HG03064 (cell line): ENCODE measurements around the gene NUP93.

ENCODE experiments used
- ATAC-seq: cut with Tn5 transposase; IDR thresholded peaks from one replicate; pipeline ENCODE4 v1.9.1; 2021; ENCODE audit warnings: low read depth; ENCODE audit not compliant: unreplicated experiment

The NUP93 gene

GRCh38 chr16:56841659-56842058, 111.7 kb downstream of the NUP93 start:
- no peak for ATAC-seq

DNA sequence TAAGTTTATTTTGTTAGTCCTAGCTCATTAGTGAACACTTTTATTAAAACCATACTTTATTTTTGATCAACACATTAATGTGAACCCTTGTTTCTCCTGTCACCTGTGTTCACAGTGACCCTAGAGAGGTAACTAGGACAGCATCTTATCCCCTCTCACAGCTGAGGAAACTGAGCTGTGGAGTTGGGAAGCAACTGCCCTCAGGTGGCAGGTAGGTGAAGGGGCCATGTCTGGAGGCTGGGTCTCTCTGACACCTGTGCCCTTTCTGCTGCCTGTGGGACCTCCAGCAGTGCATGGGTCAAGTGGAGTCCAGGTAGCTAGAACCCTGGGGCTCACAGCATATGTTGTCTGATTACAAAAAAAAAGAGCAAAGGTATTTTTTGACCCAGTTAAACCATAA, 112.2 kb downstream of the NUP93 start:
- ATAC-seq: no peak

DNA sequence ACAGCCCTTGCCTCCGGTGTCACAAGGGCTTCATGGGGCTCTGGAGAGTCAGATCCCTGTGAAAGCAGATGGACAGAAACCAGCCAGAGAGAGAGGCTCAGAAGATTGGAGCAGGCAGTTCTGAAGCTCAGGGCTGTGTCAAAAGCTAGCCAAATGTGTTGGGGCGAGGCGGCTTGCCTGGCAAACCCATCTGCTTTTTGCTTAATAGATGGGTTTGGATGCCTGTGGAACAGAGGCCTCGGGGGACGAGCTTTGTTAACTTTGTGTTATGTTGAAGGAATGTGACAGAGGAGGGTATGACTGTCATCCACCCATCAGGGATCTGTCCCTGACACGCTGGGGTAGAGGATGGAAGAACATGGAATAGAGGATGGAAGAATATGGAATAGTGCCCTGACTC, 114.1 kb downstream of the NUP93 start:
- no peak for ATAC-seq

GRCh38 chr16:56847173-56847910, 117.4 kb downstream of the NUP93 start:
- no peak for ATAC-seq

GRCh38 chr16:56848029-56848936, 118.4 kb downstream of the NUP93 start:
- ATAC-seq: no peak

- no peak for ATAC-seq
Observed at GRCh38 chr16:56848955-56849689, 119.2 kb downstream of the NUP93 start.

DNA sequence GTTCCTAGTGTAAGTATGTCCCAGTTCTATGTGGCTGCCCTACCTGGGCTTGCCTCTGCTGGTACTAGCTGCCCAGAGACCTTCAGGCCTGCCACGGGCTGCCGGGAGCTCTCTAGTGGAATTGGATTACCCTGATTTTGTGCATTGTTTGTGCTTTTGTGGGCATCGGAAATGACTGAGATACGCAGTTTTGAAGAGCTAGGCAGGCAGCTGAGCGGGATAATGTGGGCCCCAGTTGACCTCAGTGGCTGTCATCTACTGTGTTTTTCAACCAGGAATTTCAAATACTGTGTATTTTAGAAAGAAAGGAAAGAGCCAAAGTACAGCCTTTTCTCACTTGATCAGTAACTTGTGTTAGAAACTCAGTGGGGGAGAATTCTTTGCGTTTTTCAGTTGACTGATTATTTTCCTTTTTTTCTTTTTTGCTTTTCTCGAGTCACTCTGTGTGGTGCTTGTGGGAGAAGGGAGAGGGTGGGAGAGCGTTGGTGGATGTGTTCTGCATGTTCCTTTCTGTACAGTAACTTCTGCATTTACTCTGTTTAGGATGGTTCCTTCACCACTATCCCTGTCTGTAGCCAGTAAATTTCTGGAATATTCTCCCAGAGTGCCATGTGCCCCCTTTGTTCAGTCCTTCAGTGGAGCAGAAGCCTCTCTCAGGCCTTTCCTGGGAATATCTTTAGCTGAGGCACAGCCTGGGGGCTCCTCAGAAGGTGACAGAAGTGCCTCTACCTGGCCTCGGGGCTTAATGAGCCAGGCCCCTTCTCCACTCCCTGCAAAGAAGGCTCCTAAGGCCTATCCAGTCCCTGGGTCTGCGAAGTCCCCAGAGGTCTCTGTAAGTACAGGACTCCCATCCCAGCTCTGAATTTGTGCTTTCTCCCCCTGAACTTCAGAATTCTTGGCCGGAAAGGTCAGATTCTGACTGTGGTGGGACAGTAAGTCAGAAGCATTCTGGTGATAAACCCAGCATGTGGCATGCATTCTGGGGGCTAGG, 120.1 kb downstream of the NUP93 start:
- ATAC-seq: no peak

DNA sequence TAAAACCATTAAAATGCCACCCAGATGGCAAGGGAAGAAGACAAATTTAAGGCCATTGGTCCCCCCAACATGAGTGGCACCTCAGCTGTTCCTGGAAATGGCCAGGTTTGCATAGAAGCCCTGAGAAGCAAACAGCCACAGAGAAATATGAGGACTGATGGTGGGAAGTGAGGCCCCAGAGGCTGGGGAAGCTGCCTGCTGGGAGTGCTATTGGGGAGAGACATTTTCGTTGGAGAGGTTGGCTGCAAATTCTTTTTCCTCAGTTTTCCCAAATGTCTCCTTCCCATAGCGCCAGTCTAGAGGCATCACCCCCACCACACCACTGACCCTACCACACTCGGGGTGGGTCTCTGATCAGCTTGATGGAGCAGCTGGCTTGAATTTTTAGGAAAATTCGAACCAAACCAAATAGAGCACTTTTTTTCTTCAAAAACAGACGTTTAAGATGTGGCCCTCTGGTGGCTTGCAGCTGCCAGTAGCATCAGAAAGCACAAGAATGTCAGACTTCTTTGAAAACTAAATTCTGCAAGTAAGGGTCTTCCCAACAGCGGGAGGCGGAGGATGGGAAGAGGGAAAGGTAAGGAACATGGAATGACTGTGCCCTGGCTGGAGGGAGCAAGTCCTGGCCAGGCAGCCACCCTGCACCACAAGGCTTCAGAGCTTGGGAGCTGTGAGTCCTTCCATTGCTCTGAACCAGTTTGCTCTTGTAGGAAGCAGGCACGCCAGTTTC, 121.9 kb downstream of the NUP93 start:
- no peak for ATAC-seq

- ATAC-seq: no peak
Observed at GRCh38 chr16:56852401-56852730, 122.4 kb downstream of the NUP93 start.

GRCh38 chr16:56852968-56853367, 123.0 kb downstream of the NUP93 start:
- no peak for ATAC-seq

DNA sequence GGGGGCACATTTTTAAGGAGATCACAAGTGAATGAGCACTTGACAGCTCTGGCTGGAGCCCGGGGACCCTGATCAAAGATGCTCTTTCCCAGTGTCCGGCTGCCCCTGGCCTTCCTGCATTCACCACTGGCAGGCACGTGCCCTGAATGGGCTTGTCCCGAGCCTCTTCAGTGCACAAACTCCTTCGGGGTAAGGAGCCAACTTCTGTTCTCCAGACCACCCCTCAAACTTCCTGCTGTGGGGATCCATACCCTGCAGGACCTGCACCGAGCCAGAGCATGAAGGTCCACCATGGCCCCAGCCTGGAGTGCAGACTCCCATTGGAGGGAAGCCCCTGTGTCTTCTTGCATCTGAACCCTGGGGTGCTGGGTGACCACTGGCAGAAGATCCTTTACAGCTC, 125.3 kb downstream of the NUP93 start:
- ATAC-seq: no peak

- ATAC-seq: no peak
Observed at GRCh38 chr16:56855946-56856345, 126.0 kb downstream of the NUP93 start.

DNA sequence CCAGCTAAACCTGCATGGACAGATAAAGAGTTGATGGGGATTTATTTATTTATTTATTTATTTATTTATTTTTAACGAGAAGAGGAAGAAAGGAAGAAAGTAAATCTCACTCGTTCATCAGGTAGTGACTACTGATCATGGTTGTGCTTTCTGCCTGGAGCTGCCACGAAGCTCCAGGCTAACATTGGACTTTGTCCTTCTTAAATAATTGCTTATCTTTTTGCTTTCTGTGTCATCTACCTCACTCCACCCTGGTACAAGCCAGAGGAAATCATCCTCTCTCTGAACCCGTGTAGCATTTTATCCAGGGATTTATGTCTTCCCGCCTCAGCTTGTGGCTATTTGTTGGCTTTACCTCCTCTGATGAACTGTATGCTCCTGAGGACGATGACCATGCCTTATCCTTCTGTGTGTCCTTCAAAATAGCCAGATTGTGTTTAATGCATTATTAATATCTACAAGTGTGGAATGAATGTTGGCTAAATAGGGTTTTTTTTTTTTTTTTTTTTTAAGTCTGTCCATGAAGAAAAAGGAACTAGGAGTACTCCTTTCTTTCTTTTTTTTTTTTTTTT, 127.0 kb downstream of the NUP93 start:
- ATAC-seq: no peak

GRCh38 chr16:56858374-56858773, 128.4 kb downstream of the NUP93 start:
- no peak for ATAC-seq

DNA sequence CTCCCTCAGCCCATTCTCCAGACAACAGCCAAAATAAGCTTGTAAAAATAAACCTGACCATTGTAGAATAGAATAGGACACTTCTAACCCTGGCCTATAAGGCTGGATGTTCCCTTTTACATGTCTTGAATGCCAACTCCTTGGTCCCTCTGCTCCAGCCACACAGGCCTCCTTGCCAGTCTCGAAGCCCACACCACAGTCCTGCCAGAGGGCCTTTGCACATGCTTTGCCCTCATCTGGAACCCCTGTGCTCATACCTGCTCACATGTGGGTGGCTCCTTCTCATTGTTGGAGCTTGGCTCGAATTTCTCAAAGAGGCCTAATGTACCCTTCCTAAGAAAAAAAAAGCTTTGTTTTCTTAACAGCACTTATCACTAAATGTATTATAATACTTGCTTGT, 129.7 kb downstream of the NUP93 start:
- ATAC-seq: no peak

- ATAC-seq: peak; percentile 79
Observed at GRCh38 chr16:56860226-56861020, 130.5 kb downstream of the NUP93 start.

- ATAC-seq: no peak
Observed at GRCh38 chr16:56861092-56861610, 131.2 kb downstream of the NUP93 start.

DNA sequence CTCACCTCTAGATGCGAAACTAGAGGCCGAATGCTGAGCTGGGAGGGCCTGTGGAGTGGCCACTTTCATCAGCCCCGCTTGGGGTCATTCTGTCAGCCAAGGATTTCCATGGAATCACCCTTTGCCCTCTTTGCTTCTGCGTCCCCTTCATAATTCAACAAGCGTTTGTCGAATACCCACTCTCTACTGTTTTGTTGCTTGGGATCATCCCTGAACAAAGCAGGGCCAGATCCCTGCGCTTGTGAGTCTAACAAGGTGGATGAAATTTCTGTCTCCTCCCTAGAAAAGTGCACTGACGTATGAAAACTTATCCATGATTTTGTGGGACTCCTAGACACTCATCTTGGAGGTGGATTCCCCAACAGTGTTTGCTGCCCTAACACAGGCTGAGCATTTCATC, 131.8 kb downstream of the NUP93 start:
- ATAC-seq: no peak
